ENCODE results near the gene ADAT3.

ADAT3 gene

GRCh38 chr19:1956868-1957492, 51.8 kb downstream of the ADAT3 start:
- no peak overlapping the region for H2AFZ ChIP-seq (ENCODE audit: low read length)
- no peak overlapping the region for H3K9ac ChIP-seq (ENCODE audit: low read length)
- no peak overlapping the region for H3K4me2 ChIP-seq (ENCODE audit: low read depth, low read length)
- H3K79me2 ChIP-seq (ENCODE audit: low read length), result peaks cover 92% of the 10 kb centered on the region
- no peaks in the 10 kb centered on the region for H3K9me3 ChIP-seq (replicated peaks; ENCODE audit: insufficient read depth, low read length)
- H3F3A ChIP-seq (ENCODE audit: insufficient read depth, low read length), result no peaks in the 10 kb centered on the region
- H3K36me3 ChIP-seq (replicated peaks; ENCODE audit: insufficient read depth, low read length), result no peaks in the 10 kb centered on the region
- no peaks in the 10 kb centered on the region for H3K27me3 ChIP-seq (replicated peaks; ENCODE audit: insufficient read depth, low read length)
- H3K27ac ChIP-seq (ENCODE audit: low read length), result no peak overlapping the region
- peaks cover 13% of the 10 kb centered on the region for H4K20me1 ChIP-seq (ENCODE audit: insufficient read depth, low read length)
- H3K9me2 ChIP-seq (replicated peaks; ENCODE audit: insufficient read depth, low read length), result no peaks in the 10 kb centered on the region
- no peak for DNase-seq
- TF ChIP-seq CTCF (IDR thresholded peaks at IDR 0.05; ENCODE audit: low read length), result no peak
- TF ChIP-seq EZH2phosphoT487 (IDR thresholded peaks at IDR 0.05; ENCODE audit: low read length), result no peak
- no peak for TF ChIP-seq EZH2 (optimal IDR thresholded peaks at IDR 0.05; ENCODE audit: low read depth, low read length)
- H3K4me3 ChIP-seq (ENCODE audit: low read length), result no peak overlapping the region
- H3K4me1 ChIP-seq (ENCODE audit: low read length), result no peaks in the 10 kb centered on the region

- Histone ChIP-seq H3K27me3 (replicated peaks; ENCODE audit: insufficient read depth, low read length) (no peaks in the 10 kb centered on the region), H3K9ac (ENCODE audit: low read length) (no peak overlapping the region), H3K4me3 (ENCODE audit: low read length) (no peak overlapping the region), H3F3A (ENCODE audit: insufficient read depth, low read length) (no peaks in the 10 kb centered on the region), H3K36me3 (replicated peaks; ENCODE audit: insufficient read depth, low read length) (no peaks in the 10 kb centered on the region), H3K27ac (ENCODE audit: low read length) (no peak overlapping the region), H3K9me3 (replicated peaks; ENCODE audit: insufficient read depth, low read length) (no peaks in the 10 kb centered on the region), H4K20me1 (ENCODE audit: insufficient read depth, low read length) (peaks cover 13% of the 10 kb centered on the region), H3K79me2 (ENCODE audit: low read length) (peaks cover 92% of the 10 kb centered on the region), H3K4me1 (ENCODE audit: low read length) (no peaks in the 10 kb centered on the region), H3K9me2 (replicated peaks; ENCODE audit: insufficient read depth, low read length) (no peaks in the 10 kb centered on the region), H3K4me2 (ENCODE audit: low read depth, low read length) (no peak overlapping the region), H2AFZ (ENCODE audit: low read length) (no peak overlapping the region)
- no peak for TF ChIP-seq EZH2 (optimal IDR thresholded peaks at IDR 0.05; ENCODE audit: low read depth, low read length)
- no peak for TF ChIP-seq EZH2phosphoT487 (IDR thresholded peaks at IDR 0.05; ENCODE audit: low read length)
- no peak for TF ChIP-seq CTCF (IDR thresholded peaks at IDR 0.05; ENCODE audit: low read length)
- no peak for DNase-seq
Measured at GRCh38 chr19:1957562-1958248, 52.5 kb downstream of the ADAT3 start.

- no peak overlapping the region for H3K4me3 ChIP-seq (ENCODE audit: low read length)
- H4K20me1 ChIP-seq (ENCODE audit: insufficient read depth, low read length), result no peaks in the 10 kb centered on the region
- H3K9ac ChIP-seq (ENCODE audit: low read length), result no peak overlapping the region
- H3K4me1 ChIP-seq (ENCODE audit: low read length), result no peaks in the 10 kb centered on the region
- H3K79me2 ChIP-seq (ENCODE audit: low read length), result peaks cover 79% of the 10 kb centered on the region
- no peak overlapping the region for H3K27ac ChIP-seq (ENCODE audit: low read length)
- no peaks in the 10 kb centered on the region for H3K27me3 ChIP-seq (replicated peaks; ENCODE audit: insufficient read depth, low read length)
- DNase-seq, result no peak
- no peaks in the 10 kb centered on the region for H3F3A ChIP-seq (ENCODE audit: insufficient read depth, low read length)
- no peaks in the 10 kb centered on the region for H3K9me2 ChIP-seq (replicated peaks; ENCODE audit: insufficient read depth, low read length)
- H2AFZ ChIP-seq (ENCODE audit: low read length), result no peak overlapping the region
- TF ChIP-seq EZH2phosphoT487 (IDR thresholded peaks at IDR 0.05; ENCODE audit: low read length) (no peak), EZH2 (optimal IDR thresholded peaks at IDR 0.05; ENCODE audit: low read depth, low read length) (no peak), CTCF (IDR thresholded peaks at IDR 0.05; ENCODE audit: low read length) (no peak)
- H3K36me3 ChIP-seq (replicated peaks; ENCODE audit: insufficient read depth, low read length), result no peaks in the 10 kb centered on the region
- H3K4me2 ChIP-seq (ENCODE audit: low read depth, low read length), result no peak overlapping the region
- no peaks in the 10 kb centered on the region for H3K9me3 ChIP-seq (replicated peaks; ENCODE audit: insufficient read depth, low read length)
Measured at GRCh38 chr19:1959928-1960589, 54.9 kb downstream of the ADAT3 start.
